Fibroblast of lung (primary cell): Measurements from ENCODE around the gene COL16A1.

Source experiments
- EZH2 ChIP-seq: IDR thresholded peaks from 2 replicates; pipeline ENCODE4 v1.5.1; 2012; ENCODE audit warnings: low read length, control low read depth, mild to moderate bottlenecking; ENCODE audit errors: missing control alignments
- TF ChIP-seq, protein P1 (sequence below), 2 donors: IDR thresholded peaks in 1 of 2; conservative IDR thresholded peaks in 1 of 2; 1 replicate in 1 of 2; 2 replicates in 1 of 2; pipeline ENCODE4 v1.5.1; 2011 to 2012; ENCODE audit warnings: low read length in 2 of 2, control low read depth in 1 of 2, inconsistent platforms in 1 of 2, low read depth in 1 of 2, mild to moderate bottlenecking in 1 of 2

- TF ChIP-seq, protein P1, sequence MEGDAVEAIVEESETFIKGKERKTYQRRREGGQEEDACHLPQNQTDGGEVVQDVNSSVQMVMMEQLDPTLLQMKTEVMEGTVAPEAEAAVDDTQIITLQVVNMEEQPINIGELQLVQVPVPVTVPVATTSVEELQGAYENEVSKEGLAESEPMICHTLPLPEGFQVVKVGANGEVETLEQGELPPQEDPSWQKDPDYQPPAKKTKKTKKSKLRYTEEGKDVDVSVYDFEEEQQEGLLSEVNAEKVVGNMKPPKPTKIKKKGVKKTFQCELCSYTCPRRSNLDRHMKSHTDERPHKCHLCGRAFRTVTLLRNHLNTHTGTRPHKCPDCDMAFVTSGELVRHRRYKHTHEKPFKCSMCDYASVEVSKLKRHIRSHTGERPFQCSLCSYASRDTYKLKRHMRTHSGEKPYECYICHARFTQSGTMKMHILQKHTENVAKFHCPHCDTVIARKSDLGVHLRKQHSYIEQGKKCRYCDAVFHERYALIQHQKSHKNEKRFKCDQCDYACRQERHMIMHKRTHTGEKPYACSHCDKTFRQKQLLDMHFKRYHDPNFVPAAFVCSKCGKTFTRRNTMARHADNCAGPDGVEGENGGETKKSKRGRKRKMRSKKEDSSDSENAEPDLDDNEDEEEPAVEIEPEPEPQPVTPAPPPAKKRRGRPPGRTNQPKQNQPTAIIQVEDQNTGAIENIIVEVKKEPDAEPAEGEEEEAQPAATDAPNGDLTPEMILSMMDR (conservative IDR thresholded peaks at IDR 0.05 in 1 of 2, IDR thresholded peaks at IDR 0.05 in 1 of 2; ENCODE audit: low read depth in 1 of 2, low read length in 2 of 2), result no peak
- TF ChIP-seq EZH2, result no peak
These were observed 32.7 kb downstream of the COL16A1 start for GRCh38 chr1:31671147-31671546.
